WTC11 (cell line): ENCODE results near the gene ERAP2. TPM values are rescaled to one million over a fixed set of nuclear protein-coding genes. Genes with fewer than 3 reads are reported as not detected.

ENCODE experiments used
- ATAC-seq: fragments of 200-7000 bp; cut with Tn5 transposase; 2 replicates; pipeline ENCODE4 v1.10.0; 2021; ENCODE audit warnings: mild to moderate bottlenecking, moderate library complexity
- CTCF ChIA-PET: fragments of 300-600 bp; sonication (Branson Sonifier 250); formaldehyde crosslinking; loops from one replicate; lab custom pipeline; 2021; ENCODE audit warnings: antibody characterized with exemption; lab: Charles Lee
- POLR2A ChIA-PET: fragments of 350-600 bp; sonication (Branson Sonifier 250); formaldehyde crosslinking; loops from one replicate; lab custom pipeline; 2021; ENCODE audit warnings: antibody characterized with exemption; lab: Charles Lee
- DNase-seq: peaks from one replicate; pipeline ENCODE4 v3.0.0; 2021; ENCODE audit warnings: low spot score
- H3K27ac Mint-ChIP-seq: 2 replicates; pipeline ENCODE4 v1.8.0; 2021; ENCODE audit warnings: mixed read lengths
- H3K27me3 Mint-ChIP-seq: 2 replicates; pipeline ENCODE4 v1.8.0; 2021; ENCODE audit warnings: low read depth, mild to moderate bottlenecking, moderate library complexity, mixed read lengths
- H3K36me3 Mint-ChIP-seq: 2 replicates; pipeline ENCODE4 v1.8.0; 2021; ENCODE audit warnings: mixed read lengths
- H3K4me1 Mint-ChIP-seq: 2 replicates; pipeline ENCODE4 v1.8.0; 2022; ENCODE audit warnings: mixed read lengths
- H3K4me3 Mint-ChIP-seq: 2 replicates; pipeline ENCODE4 v1.8.0; 2021; ENCODE audit warnings: mild to moderate bottlenecking, moderate library complexity, mixed read lengths
- H3K9me3 Mint-ChIP-seq: 2 replicates; pipeline ENCODE4 v1.8.0; 2021; ENCODE audit warnings: mixed read lengths
- FOXP1 ChIP-seq: sonication (generic); formaldehyde crosslinking; IDR thresholded peaks from 2 replicates; pipeline ENCODE4 v1.8.0; 2022; ENCODE audit warnings: missing genetic modification reagents, mild to moderate bottlenecking, moderate library complexity, borderline replicate concordance
- MXD4 ChIP-seq: fragments of 250-450 bp; sonication (Bioruptor Pico); IDR thresholded peaks from 2 replicates; pipeline ENCODE4 v1.8.0; 2021; ENCODE audit warnings: mild to moderate bottlenecking, moderate library complexity, borderline replicate concordance
- MYBL2 ChIP-seq: sonication (generic); formaldehyde crosslinking; IDR thresholded peaks from 2 replicates; pipeline ENCODE4 v1.8.1; 2023; ENCODE audit warnings: mild to moderate bottlenecking, moderate library complexity, missing genetic modification reagents
- NFATC4 ChIP-seq: fragments of 250-450 bp; sonication (Bioruptor Pico); IDR thresholded peaks from 2 replicates; pipeline ENCODE4 v1.9.0; 2021; ENCODE audit warnings: mild to moderate bottlenecking
- SMAD3 ChIP-seq: sonication (generic); formaldehyde crosslinking; IDR thresholded peaks from 2 replicates; pipeline ENCODE4 v1.8.0; 2022; ENCODE audit warnings: missing genetic modification reagents, mild to moderate bottlenecking, borderline replicate concordance
- SOX15 ChIP-seq: fragments of 250-450 bp; sonication (Bioruptor Pico); IDR thresholded peaks from 2 replicates; pipeline ENCODE4 v1.9.0; 2021; ENCODE audit warnings: mild to moderate bottlenecking
- SP1 ChIP-seq: sonication (generic); formaldehyde crosslinking; conservative IDR thresholded peaks from 2 replicates; pipeline ENCODE4 v1.8.1; 2022; ENCODE audit warnings: missing genetic modification reagents
- TEAD4 ChIP-seq: sonication (generic); formaldehyde crosslinking; IDR thresholded peaks from 2 replicates; pipeline ENCODE4 v1.8.0; 2022; ENCODE audit warnings: mild to moderate bottlenecking, missing genetic modification reagents
- TP53 ChIP-seq: sonication (generic); formaldehyde crosslinking; IDR thresholded peaks from 2 replicates; pipeline ENCODE4 v1.8.1; 2023; ENCODE audit warnings: mild to moderate bottlenecking, missing genetic modification reagents
- ZNF138 ChIP-seq: sonication (generic); formaldehyde crosslinking; conservative IDR thresholded peaks from 2 replicates; pipeline ENCODE4 v1.8.1; 2022; ENCODE audit warnings: mild to moderate bottlenecking, moderate library complexity, missing genetic modification reagents
- ZNF263 ChIP-seq: sonication (generic); formaldehyde crosslinking; IDR thresholded peaks from 2 replicates; pipeline ENCODE4 v1.8.1; 2022; ENCODE audit warnings: low read depth, mild to moderate bottlenecking, moderate library complexity, missing genetic modification reagents
- ZNF317 ChIP-seq: sonication (generic); formaldehyde crosslinking; IDR thresholded peaks from 2 replicates; pipeline ENCODE4 v1.8.1; 2023; ENCODE audit warnings: low read depth, mild to moderate bottlenecking, moderate library complexity, missing genetic modification reagents, borderline replicate concordance
- total RNA-seq: library from RNA; stranded (reverse); gene quantifications from 3 replicates; pipeline ENCODE4 v1.2.3, GENCODE V29; 2021
- TF ChIP-seq, protein P1 (sequence below): sonication (generic); formaldehyde crosslinking; IDR thresholded peaks from 2 replicates; pipeline ENCODE4 v1.8.1; 2023; ENCODE audit warnings: mild to moderate bottlenecking, missing genetic modification reagents
- TF ChIP-seq, protein P2 (sequence below): sonication (generic); formaldehyde crosslinking; IDR thresholded peaks from 2 replicates; pipeline ENCODE4 v1.8.0; 2023; ENCODE audit warnings: missing genetic modification reagents
- TF ChIP-seq, protein P3 (sequence below): sonication (generic); formaldehyde crosslinking; IDR thresholded peaks from 2 replicates; pipeline ENCODE4 v1.8.1; 2022; ENCODE audit warnings: mild to moderate bottlenecking, moderate library complexity, missing genetic modification reagents
- TF ChIP-seq, protein P4 (sequence below): sonication (generic); formaldehyde crosslinking; IDR thresholded peaks from 2 replicates; pipeline ENCODE4 v1.8.0; 2022; ENCODE audit warnings: missing genetic modification reagents
- TF ChIP-seq, protein P5 (sequence below): sonication (generic); formaldehyde crosslinking; IDR thresholded peaks from 2 replicates; pipeline ENCODE4 v1.8.1; 2022; ENCODE audit warnings: missing genetic modification reagents, borderline replicate concordance
- TF ChIP-seq, protein P6 (sequence below): sonication (generic); formaldehyde crosslinking; conservative IDR thresholded peaks from 2 replicates; pipeline ENCODE4 v1.8.1; 2023; ENCODE audit warnings: mild to moderate bottlenecking, low read depth, missing genetic modification reagents, moderate library complexity

Gene ERAP2
- total RNA-seq, 1 experiment from 2014 or later, result 0.13 TPM

DNA sequence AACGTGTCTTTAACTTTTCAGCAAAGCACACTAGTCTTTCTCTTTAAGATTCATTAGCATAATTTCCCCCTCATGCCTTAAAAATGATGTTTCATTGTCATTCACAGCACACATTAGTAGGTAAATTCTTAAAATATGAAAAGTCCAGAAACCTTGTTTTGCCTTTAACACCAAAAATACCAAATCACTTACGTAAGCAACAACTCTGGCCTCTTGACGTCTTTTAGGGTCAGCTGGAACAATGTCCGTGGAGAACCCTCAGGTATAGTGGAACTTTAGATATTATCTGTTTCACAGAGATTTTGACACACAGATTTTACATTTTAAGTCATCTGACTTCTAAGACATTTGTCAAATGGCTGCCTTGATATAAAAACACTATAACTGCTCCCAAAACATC lies 90.5 kb downstream of the ERAP2 start (continued):
- TF ChIP-seq ZNF317 (CRISPR knock-in tag), result no peak

DNA sequence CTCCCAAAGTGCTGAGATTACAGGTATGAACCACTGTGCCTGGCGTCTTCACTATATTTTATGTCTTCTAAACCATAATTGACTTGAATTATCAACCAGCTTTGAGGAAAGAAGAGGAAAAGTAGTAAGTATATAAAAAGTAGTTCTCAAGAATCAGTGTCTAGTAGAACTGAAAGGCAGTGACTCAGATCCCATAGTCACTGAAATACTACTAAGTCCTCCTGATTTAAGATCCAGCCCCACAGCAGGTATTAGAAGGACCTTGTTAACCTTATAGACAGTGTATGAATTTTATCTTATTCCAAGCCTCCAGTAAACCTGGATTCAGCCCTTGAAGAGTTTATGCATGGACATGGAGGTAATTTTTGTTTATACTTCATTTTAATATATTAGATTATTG lies 91.1 kb downstream of the ERAP2 start:
- Mint-ChIP-seq H3K9me3 (no peaks in the 10 kb centered on the region), H3K4me1 (peaks cover 4% of the 10 kb centered on the region), H3K36me3 (no peaks in the 10 kb centered on the region), H3K27ac (no peak overlapping the region), H3K4me3 (no peak overlapping the region), H3K27me3 (no peaks in the 10 kb centered on the region)
- TF ChIP-seq, protein P1, sequence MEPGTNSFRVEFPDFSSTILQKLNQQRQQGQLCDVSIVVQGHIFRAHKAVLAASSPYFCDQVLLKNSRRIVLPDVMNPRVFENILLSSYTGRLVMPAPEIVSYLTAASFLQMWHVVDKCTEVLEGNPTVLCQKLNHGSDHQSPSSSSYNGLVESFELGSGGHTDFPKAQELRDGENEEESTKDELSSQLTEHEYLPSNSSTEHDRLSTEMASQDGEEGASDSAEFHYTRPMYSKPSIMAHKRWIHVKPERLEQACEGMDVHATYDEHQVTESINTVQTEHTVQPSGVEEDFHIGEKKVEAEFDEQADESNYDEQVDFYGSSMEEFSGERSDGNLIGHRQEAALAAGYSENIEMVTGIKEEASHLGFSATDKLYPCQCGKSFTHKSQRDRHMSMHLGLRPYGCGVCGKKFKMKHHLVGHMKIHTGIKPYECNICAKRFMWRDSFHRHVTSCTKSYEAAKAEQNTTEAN (CRISPR knock-in tag), result no peak
- TF ChIP-seq ZNF263 (CRISPR knock-in tag) (no peak), NFATC4 (CRISPR knock-in tag) (no peak)
- TF ChIP-seq, protein P2, sequence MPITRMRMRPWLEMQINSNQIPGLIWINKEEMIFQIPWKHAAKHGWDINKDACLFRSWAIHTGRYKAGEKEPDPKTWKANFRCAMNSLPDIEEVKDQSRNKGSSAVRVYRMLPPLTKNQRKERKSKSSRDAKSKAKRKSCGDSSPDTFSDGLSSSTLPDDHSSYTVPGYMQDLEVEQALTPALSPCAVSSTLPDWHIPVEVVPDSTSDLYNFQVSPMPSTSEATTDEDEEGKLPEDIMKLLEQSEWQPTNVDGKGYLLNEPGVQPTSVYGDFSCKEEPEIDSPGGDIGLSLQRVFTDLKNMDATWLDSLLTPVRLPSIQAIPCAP, result no peak
- TF ChIP-seq, protein P3, sequence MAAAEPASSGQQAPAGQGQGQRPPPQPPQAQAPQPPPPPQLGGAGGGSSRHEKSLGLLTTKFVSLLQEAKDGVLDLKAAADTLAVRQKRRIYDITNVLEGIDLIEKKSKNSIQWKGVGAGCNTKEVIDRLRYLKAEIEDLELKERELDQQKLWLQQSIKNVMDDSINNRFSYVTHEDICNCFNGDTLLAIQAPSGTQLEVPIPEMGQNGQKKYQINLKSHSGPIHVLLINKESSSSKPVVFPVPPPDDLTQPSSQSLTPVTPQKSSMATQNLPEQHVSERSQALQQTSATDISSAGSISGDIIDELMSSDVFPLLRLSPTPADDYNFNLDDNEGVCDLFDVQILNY (CRISPR knock-in tag), result no peak
- TF ChIP-seq, protein P4, sequence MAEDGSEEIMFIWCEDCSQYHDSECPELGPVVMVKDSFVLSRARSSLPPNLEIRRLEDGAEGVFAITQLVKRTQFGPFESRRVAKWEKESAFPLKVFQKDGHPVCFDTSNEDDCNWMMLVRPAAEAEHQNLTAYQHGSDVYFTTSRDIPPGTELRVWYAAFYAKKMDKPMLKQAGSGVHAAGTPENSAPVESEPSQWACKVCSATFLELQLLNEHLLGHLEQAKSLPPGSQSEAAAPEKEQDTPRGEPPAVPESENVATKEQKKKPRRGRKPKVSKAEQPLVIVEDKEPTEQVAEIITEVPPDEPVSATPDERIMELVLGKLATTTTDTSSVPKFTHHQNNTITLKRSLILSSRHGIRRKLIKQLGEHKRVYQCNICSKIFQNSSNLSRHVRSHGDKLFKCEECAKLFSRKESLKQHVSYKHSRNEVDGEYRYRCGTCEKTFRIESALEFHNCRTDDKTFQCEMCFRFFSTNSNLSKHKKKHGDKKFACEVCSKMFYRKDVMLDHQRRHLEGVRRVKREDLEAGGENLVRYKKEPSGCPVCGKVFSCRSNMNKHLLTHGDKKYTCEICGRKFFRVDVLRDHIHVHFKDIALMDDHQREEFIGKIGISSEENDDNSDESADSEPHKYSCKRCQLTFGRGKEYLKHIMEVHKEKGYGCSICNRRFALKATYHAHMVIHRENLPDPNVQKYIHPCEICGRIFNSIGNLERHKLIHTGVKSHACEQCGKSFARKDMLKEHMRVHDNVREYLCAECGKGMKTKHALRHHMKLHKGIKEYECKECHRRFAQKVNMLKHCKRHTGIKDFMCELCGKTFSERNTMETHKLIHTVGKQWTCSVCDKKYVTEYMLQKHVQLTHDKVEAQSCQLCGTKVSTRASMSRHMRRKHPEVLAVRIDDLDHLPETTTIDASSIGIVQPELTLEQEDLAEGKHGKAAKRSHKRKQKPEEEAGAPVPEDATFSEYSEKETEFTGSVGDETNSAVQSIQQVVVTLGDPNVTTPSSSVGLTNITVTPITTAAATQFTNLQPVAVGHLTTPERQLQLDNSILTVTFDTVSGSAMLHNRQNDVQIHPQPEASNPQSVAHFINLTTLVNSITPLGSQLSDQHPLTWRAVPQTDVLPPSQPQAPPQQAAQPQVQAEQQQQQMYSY (CRISPR knock-in tag), result no peak
- ChIA-PET CTCF (no interaction called here), POLR2A (no interaction called here)
- no peak for ATAC-seq
- DNase-seq, result no peak

DNA sequence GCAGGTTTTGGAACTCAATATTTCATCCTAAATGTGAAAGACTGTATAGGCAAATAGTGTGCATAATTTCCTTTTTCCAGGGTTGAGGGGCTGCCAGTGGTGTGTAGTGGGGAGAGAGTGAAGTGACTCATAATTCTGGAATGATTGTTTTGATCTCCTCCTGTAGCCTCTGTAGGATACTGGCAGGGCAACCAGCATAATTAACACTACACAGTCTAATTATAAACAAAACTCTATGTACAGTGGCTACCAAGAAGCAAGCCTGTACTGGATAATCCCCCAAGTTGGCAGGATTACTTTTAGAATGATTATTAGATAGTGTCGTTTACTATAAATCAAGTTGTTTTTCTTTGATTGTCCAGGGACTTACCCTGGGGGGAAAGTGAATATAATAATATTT lies 91.8 kb downstream of the ERAP2 start:
- Mint-ChIP-seq H3K4me1 (no peaks in the 10 kb centered on the region; the same call in 1 of the 2 replicates), H3K4me3 (no peak overlapping the region), H3K36me3 (no peaks in the 10 kb centered on the region), H3K27me3 (no peaks in the 10 kb centered on the region), H3K27ac (no peak overlapping the region), H3K9me3 (no peaks in the 10 kb centered on the region)
- POLR2A ChIA-PET, result no interaction called here
- no peak for DNase-seq
- ATAC-seq, result no peak
- TF ChIP-seq MYBL2 (CRISPR knock-in tag) (no peak), ZNF138 (CRISPR knock-in tag) (no peak), TEAD4 (no peak), MXD4 (CRISPR knock-in tag) (no peak), SP1 (CRISPR knock-in tag) (no peak), SMAD3 (CRISPR knock-in tag) (no peak), FOXP1 (no peak), SOX15 (CRISPR knock-in tag) (no peak), TP53 (CRISPR knock-in tag) (no peak)
- TF ChIP-seq, protein P5, sequence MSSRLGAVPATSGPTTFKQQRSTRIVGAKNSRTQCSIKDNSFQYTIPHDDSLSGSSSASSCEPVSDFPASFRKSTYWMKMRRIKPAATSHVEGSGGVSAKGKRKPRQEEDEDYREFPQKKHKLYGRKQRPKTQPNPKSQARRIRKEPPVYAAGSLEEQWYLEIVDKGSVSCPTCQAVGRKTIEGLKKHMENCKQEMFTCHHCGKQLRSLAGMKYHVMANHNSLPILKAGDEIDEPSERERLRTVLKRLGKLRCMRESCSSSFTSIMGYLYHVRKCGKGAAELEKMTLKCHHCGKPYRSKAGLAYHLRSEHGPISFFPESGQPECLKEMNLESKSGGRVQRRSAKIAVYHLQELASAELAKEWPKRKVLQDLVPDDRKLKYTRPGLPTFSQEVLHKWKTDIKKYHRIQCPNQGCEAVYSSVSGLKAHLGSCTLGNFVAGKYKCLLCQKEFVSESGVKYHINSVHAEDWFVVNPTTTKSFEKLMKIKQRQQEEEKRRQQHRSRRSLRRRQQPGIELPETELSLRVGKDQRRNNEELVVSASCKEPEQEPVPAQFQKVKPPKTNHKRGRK (CRISPR knock-in tag), result no peak
- TF ChIP-seq, protein P6, sequence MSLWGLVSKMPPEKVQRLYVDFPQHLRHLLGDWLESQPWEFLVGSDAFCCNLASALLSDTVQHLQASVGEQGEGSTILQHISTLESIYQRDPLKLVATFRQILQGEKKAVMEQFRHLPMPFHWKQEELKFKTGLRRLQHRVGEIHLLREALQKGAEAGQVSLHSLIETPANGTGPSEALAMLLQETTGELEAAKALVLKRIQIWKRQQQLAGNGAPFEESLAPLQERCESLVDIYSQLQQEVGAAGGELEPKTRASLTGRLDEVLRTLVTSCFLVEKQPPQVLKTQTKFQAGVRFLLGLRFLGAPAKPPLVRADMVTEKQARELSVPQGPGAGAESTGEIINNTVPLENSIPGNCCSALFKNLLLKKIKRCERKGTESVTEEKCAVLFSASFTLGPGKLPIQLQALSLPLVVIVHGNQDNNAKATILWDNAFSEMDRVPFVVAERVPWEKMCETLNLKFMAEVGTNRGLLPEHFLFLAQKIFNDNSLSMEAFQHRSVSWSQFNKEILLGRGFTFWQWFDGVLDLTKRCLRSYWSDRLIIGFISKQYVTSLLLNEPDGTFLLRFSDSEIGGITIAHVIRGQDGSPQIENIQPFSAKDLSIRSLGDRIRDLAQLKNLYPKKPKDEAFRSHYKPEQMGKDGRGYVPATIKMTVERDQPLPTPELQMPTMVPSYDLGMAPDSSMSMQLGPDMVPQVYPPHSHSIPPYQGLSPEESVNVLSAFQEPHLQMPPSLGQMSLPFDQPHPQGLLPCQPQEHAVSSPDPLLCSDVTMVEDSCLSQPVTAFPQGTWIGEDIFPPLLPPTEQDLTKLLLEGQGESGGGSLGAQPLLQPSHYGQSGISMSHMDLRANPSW, result no peak
- CTCF ChIA-PET, result no interaction called here
